ENCODE data around the gene TTC28.
"Not testable (repeated sequence)": the region's sequence is repeated elsewhere in the genome, so short reads cannot be mapped to it uniquely, and the experiment has no call there.

Gene TTC28

DNA sequence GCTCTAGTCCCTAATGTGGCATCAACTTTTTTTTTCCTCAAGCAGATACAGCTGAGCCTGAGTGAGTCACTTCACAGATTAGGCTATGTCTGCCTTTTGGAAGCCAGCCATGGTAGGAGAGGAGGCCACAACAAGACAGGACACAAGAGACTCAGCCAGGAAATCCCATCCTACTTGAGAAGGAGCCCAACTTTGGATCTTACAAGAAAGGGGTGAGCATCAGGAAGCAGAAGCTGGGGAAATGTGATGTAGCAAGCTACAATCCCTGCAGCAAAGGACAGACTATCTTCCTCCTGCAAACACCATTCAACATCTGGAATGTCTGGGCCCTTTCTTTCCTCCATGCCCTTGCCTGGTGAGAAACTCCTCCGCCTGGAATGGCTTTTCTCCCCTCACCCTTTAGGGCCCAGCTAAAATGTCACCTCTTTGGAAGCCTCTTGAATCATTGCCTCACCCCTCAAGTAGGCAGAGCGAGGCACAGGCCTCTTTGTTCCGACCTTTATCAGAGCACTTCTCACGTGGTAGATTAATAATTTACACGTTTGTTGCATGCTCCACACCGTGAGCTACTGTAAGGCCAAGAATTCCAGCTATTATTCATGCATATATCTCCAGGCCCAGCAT is 604.2 kb downstream of the TTC28 start:
- no peak for DNase-seq

DNA sequence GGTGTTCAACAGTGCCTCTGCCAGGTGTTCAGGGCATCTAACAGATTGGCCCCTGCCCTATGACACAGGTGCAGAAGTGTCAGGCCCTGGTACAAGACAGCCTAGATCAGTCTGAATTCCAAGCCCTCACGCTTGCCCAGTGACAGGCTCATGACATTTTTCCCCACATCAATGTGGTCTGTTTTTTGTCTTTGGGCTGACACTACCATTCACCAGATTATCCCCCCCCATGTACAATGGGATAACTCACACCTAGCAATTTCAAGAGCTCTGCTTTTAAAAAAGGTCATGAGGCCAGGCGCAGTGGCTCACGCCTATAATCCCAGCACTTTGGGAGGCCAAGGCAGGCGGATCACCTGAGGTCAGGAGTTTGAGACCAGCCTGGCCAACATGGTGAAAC is 605.1 kb downstream of the TTC28 start:
- no peak for DNase-seq

DNA sequence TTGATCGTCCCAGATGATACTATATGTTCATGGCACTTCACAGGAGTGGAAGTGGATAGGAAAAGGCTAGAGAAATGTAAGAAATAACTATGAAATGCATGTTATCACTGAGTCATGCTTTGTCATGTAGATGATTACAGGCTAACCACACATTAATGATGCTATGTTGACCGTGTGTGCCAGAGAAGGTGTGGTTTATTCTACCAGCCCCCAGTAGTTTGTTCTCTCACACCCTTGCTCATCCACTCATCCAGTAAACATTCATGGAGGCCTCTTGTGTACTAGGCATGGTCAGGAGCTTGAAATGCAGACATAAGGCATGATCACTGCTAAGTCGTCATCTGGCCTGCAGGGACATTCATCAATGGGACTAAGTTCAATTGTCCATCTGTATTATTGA is 607.6 kb downstream of the TTC28 start:
- no peak for DNase-seq

DNA sequence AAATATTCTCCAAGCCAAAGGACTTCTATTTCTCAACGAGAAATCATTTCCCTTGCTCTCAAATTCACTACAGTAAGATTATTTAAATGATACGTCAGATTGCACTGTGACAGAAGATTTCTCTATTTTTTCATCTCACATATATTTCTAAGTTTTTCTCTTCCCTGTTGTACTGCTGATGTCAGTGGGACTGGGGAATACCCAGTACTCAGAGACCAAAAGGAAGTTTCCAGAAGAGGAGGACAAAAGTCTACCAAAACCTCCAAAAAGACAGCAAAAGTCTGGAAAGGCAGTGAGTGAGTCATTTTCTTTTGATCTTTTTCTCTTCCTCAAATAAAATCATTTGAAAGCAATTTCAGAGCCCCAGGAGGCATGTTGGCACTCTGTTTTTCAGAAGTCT is 610.8 kb downstream of the TTC28 start:
- no peak for DNase-seq

DNA sequence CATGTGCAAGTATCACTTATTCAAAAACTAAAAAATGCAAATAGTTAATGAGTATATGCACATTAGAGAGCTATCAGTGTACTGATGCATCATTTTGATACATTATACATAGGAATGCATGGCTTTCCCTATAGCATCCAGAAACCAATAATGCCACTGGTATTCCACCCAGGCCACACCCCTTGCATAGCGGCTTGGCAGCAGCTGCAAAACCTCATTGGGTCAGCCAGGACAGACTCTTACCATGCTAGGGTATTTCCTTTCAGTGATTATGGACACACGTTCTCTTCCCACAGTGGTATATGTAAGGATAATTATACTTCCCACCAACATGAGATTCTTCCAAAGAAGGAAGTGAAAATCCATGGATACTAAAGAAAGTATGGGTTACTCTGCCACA is 614.7 kb downstream of the TTC28 start:
- DNase-seq = no peak

DNA sequence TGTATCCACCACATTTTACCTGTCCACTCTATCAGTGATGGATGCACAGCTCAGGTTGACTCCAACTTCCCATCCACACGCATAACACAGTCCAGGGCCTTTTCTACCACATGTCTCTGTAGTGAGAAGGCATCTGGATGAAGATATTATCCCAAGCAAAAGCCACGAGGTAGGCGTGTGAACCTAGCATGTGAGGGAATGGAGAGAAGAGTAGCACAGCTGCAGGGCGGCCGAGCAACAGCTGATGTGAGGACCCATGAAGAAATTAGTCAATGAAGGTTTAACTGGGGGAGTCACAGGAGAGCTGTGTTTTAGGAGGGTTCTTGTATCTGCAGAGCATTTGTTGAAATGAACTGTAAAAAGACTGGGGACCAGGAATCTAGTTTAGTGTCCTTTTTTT is 616.0 kb downstream of the TTC28 start:
- DNase-seq = no peak

DNA sequence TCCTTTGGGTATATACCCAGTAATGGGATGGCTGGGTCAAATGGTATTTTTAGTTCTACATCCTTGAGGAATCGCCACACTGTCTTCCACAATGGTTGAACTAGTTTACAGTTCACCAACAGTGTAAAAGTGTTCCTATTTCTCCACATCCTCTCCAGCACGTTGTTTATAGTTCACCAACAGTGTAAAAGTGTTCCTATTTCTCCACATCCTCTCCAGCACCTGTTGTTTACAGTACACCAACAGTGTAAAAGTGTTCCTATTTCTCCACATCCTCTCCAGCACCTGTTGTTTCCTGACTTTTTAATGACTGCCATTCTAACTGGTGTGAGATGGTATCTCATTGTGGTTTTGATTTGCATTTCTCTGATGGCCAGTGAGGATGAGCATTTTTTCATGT is 619.0 kb downstream of the TTC28 start:
- not testable (repeated sequence) for DNase-seq

DNA sequence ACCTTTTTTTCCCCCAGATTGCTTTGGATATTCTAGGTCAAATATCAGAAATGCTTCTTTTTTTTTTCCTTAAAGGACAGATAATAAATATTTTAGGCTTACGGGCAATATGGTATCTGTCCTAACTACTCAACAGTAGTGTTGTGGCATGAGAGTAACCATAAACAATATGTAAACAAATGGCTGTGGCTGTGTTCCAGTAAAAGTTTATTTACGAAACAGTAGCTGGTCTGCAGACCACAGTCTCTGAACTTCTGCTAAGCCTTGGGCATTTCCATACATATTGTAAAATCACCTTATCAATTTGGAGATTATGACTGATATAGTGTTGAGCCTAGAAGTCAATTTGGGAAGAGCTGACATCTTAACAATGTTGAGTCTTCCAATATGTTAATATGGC is 621.6 kb downstream of the TTC28 start:
- DNase-seq = no peak

DNA sequence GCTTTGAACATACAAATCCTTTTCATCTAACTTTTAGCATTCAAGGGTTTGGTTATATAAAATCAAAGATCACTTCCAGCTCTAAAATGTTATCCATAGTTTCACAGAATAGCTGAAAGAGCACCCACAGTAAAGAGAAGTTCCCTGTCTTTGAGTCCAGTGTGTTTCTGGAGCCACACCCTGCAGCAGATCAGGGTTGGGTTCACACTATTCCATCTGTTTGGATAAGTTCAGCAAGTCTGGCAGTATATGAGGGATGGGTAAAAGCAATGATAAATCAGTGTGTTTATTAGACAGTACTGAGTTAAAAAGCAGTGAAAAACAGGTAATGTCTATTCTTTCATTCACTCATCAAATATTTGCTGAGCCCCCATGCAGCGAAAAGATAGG is 624.8 kb downstream of the TTC28 start:
- DNase-seq = no peak

DNA sequence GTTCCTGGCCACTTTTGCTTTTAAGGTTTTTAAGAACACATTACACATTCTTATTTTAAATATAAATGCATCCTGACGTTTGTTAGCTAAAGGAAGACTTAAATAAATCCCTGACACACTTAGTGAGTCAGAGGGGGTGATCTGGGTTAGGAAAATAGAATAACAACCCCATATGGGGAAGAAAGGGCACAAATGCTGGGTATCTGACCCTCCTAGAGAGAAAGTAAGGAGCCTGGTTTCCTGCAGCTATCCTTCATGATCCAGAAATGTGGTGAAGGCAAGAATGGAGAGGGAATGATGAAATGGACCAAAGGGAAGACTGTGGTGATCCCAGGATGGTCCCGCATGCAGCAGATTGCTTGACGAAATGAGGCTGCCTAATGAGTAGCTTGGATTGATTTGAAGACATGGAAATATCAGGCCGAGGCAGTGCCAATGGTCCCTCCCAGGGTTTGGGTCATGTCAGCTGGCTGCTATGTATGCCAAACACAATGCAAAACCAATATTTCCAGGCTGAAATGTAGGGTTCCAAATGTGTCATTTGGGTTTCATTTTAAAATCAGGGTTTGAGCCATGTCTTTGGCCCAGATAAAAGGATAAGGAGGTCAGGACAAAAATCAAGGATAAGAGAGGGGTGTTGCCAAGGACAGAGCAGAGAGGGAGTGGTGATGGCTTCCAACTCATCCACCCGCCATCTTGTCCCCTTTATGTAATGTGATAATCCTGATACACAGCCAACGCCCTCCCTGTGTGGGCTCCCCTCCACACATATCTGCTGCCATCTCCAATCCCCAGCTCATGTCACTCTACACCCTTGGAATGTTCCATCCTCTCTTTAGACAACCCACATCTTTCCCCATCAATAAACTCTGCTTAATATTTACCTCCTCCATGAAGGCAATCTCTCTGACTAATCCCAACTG is 625.5 kb downstream of the TTC28 start:
- DNase-seq = no peak

DNA sequence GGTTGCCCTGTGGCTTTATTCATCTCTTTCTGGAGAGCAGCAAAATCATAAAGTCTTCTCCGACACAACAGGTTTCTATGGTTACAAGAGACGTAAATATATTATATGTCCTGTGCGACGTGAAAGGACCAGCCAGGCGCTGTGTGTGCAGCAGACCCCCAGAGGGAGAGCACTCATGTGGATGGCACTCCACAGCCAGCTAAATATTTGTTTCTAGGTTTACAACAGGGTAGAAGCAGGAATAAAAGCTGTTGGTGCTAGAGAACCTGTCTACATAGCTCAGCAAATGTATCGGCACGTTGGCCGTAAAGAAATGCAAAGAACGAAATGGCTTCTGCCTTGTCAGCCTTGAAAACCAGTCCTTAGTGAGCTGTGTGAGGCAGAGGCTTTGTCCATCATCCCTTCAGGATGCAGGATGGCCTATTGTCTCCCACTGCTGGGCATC is 626.8 kb downstream of the TTC28 start:
- no peak for DNase-seq

DNA sequence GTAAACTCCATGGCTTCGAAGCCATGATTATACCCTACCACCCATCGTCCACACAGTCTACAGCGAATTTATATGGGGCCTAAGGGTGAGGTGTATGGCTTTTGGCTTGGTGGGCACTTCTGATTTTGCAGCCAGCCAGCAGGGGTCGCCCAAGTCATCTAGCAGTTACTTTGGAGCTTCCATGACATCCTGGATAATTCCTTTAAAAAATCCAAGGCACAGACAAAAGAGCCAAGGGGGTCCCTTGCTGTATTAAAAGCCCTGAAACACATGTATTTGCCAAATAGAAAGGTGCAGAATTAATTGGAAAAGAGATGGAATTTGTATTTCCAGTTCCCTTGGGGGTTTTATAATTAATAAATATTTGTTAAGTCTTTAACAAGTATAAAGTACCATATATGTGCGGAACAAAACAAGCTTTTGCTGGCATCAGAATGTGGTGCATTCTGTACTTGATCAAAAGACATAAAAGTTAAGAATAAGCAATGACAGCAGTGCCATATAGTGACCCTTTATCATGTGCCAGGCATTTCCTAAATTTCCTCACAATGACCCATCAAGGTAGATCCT is 627.8 kb downstream of the TTC28 start:
- peak; percentile 27 to 58 for DNase-seq

DNA sequence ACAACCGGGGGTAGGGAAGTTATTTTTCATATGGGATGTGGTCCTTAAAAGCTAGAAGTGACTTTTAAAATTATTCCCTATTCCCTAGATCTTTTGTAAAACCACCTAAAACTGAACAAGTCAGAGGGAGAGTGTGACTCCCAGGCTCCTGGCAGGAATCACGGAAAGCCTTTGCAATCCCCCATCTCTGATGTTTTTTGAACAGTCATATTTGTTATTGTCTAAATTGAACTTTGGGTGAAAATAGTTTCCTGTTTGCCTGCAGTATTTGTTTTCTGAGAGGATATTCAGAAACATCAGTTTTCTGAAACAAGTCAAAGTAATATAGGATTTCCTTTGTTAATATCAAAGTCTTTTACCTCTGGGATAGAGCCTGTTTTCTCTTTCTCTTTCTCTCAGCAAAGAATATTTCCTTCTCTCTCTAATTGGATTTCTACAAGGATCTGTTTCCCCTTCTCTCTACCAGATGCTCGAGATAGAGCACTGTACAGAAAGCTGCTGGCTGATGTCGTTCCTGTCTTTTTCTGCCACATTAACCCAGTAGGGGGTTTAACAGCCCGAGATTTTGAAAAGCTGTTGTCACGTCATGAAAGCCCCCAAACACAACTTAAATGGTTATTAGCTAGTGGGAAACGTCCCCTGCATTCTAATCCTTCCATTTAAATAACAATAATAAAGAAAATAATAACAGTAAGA is 628.4 kb downstream of the TTC28 start:
- DNase-seq = no peak

DNA sequence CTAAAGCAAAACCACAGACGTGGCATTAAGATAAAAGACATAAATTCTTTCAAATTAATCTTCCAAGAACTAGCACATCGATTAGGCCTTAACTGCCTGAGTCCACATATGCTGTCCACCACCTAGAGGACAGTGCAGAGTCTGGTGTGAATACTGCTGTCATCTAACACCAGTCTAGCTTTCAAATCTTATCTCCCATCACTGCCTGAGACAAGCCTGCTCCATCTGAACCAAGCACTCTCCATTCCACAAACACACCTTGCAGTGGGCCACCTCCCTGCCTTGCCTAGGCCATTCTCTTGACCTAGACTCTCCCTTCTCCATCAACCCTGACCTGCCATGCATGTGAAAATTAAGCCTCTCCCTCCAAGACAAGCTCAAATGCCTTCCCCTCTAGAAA is 631.1 kb downstream of the TTC28 start:
- DNase-seq = no peak

DNA sequence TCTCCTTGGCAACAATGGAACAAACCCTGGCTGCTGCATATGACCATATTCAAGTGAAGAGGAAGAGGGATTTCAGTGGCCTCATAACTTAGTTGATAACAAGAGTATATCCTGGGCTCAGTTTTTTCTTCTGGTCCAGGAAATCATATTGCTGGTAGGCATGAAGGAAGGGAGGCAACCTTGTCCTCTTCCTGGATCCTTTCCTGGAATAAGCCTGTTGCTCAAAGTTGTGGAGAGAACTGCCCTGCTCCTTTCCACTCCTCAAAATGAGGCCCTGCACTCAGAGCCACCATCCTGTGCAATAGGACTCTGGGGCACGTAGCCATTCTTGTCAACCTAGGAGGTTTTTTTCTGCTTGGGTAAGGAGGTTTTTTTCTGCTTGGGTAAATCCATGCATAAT is 631.9 kb downstream of the TTC28 start:
- DNase-seq = no peak

DNA sequence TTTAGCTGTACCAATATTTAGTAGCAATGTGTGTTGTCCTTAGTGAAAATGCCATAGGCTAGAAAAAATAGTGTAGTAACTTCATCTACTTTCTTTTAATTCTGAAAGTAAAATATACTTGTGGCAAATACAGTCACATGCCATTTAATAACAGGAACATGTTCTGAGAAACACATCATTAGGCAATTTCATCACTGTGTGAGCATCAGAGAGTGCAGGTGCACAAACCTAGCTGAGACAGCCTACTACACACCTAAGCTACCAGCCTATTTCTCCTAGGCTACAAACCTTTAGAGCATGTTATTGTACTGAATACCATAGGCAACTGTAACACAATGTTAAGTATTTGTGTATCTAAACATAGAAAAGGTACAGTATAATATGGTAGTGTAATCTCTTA is 633.5 kb downstream of the TTC28 start:
- no peak for DNase-seq

DNA sequence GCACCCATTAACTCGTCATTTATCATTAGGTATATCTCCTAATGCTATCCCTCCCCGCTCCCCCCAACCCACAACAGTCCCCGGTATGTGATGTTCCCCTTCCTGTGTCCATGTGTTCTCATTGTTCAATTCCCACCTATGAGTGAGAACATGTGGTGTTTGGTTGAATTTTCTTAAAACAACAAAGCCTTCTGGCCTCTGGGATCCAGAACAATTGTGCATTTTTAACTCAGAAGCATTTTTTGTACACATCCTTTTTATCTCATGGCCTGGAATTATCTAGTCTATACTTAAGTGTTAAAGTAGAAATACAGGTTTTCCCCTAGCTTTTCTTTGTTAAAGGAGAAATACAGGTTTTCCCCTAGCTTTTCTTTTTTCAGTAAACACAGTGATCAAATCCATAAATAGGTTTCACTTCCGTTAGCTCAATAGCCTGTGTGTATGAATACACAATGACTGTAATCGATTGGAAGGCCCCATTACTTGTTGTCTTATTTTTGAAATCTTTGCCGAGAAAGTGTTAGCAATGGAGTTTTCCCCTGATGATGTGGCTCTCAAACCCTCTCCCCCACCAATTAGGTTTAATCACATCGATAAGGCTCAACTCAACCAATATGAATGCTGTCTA is 635.0 kb downstream of the TTC28 start:
- no peak for DNase-seq

DNA sequence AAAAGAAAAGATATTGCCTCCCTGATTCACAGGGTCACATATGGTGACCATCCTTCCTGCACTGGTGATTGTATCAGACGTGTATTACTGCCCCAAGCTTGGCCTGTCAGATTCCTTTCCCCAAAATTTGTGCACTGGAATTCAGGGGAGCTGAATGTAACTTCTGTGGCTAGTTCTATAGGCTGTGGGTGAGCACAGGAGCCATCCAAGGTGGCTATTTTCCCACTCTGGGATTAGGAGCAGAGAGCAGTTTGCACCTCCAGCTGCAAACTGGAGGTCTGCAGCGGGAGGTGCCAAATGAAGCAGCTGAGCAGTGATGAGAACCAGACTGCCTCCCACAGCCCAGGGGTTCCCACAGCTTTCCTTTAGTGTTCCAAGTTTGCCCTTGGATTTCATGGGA is 636.4 kb downstream of the TTC28 start:
- DNase-seq = no peak

DNA sequence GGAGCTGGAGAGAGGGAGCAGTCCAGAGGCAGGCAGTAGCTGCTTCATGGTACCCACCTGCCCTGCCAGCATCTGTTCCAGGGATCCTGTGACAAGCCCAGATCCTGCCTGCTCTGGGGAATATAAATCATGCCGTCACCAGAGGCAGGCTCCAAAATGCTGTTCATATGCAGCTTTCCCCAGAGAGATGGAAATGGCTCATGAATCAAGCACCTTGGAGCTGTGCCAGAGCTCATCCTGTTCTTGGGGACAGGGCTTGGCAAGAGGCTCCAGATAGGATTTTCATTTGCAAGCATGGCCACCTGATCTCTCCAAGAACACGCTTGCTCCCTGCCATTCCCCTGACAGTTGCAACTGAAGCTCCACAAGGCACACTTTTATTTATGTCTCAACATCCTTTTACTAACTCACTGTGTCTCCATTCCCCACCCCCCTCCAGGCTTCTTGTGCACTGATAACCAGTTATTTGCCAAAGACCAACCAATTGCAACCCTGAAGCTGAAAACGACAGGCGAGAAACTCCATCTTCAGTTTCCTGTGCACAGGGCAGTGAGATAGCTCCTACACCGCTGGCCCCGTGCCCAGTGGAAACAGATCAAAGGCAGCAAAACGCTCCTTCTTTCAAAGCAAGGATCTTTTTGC is 644.8 kb downstream of the TTC28 start:
- peak; percentile 65 to 83 for DNase-seq

DNA sequence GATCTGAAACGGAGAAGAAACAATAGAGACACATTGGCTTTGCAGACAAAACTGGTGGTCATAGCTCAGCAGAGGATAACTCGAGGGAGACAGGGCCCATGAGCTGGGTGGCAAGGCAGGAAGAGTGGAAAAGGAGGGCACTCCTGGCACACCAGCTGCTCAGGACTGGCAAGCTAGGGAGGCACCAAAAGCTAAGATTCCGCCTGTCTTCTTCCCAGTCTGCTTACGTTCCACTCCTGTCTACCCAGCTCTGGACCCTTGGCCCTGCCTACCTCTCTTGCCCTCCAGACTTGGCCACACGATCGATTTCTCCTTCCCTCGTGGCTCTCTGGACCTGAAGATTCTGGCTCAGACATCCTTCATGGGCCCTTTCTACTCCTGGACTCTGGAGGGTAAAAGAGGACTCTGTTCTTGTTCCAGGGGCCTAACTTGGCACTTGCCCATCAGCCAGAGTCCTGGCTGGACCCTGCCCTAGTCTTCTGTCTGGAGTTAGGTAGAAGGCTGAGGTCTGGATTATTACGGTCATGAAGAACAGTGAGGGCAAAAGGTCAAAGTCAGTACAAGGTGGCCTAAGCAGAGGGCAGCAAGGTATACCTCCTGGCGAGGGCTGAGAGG is 645.4 kb downstream of the TTC28 start:
- no peak for DNase-seq

DNA sequence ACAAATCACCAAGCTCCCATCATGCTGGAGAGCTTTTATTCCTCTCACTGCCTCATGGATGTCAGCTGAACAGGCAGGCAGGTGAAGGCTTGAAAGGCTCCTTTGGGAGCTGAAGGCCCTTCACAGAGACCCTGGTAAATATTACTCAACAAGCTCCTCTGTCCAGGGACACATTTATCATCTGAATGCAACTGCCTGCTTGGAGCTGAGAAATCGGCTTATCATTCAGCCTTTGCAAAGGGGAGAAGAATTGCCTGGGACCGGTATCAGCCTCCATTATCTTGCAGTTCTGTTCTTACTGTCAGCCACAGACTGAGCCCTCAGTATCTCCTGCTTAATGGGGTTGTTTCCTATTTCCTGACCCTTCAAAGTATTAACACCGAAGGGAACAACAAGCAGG is 646.8 kb downstream of the TTC28 start:
- DNase-seq = no peak

DNA sequence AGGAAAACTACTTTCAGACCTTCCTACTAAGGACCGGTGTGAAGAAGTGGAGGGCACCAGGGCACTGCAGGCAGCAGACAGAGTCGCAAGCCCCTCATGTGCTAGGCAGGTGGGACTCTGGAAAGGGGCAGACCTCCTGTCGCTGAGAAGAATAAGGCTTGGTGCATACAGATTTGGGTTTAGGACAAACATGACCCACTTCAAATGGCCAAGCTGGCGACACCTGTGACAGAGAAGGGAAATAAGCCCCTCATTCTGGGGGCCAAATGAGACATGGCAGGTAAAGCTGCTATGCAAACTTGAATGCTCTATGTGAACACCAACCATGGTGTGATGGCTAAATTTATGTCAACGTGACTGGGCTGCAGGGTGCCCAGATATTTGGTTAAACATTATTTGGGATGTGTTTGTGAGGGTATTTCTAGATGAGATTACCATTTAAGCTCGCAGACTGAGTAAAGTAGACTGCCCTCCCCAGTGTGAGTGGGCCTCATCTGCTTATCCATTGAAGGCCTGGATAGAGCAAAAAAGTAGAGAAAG is 648.2 kb downstream of the TTC28 start:
- DNase-seq = no peak

Measured in Kasumi-1 (cell line).